ENCODE results near the gene ELFN1.

GRCh38 chr7:1738511-1738910 is 68.4 kb downstream of the ELFN1 start:
- no peak for TF ChIP-seq CTCF (IDR thresholded peaks at IDR 0.05; ENCODE audit: insufficient read depth, low read depth, low read length)
- no peak for TF ChIP-seq EZH2 (IDR thresholded peaks at IDR 0.05; ENCODE audit: insufficient read depth, low read length)

Data from astrocyte (in vitro differentiated cells and primary cell).